ENCODE measurements around the gene CCNL1. TPM values are rescaled to one million over a fixed set of nuclear protein-coding genes. Genes with fewer than 3 reads are reported as not detected.

Gene CCNL1
- total RNA-seq (2021; fragmentation: NEBNext Ultra II Directional; extraction: Animal tissue kit (Norgen Biotek cat#: 25700)) (61.2 and 68.6 TPM in 2 replicates), polyA plus RNA-seq (2011; rRNA removed) (64.5 and 87.6 TPM in 2 replicates), polyA minus RNA-seq (2011; rRNA and poly(A)+ RNA removed) (76.1 and 90.5 TPM in 2 replicates)
- 68.4 TPM for polyA plus RNA-seq (2011; cell fraction: cytosol; rRNA removed)
- 330 TPM for polyA plus RNA-seq (2011; cell fraction: nucleus; rRNA removed)
- polyA plus RNA-seq (2012, experiment 1 of 2), result 40.6 to 54.1 TPM (median 46.0 TPM) in 4 replicates
- 3.7 TPM for polyA plus RNA-seq (2012, experiment 2 of 2)
- polyA plus RNA-seq (2013, experiment 1 of 2), result 82.9 TPM
- 66.2 TPM for polyA plus RNA-seq (2013, experiment 2 of 2)
- 78.8 TPM for polyA minus RNA-seq (2011; cell fraction: cytosol; rRNA and poly(A)+ RNA removed)
- 499 TPM for polyA minus RNA-seq (2011; cell fraction: nucleus; rRNA and poly(A)+ RNA removed)
- long read RNA-seq, experiment 1, full-length matches to known transcripts, result 12 of 31 reads
- long read RNA-seq, experiment 1, partial matches to known transcripts, result 2 of 31 reads
- long read RNA-seq, experiment 1, other reads (novel, unspliced or antisense), result 17 of 31 reads
- long read RNA-seq, experiment 2, transcript CCNL1-202 (11 exons, 2,388 nt), result major isoform, 14 of 37 reads
- long read RNA-seq, experiment 2, partial matches to known transcripts, result 13 of 37 reads
- long read RNA-seq, experiment 2, other reads (novel, unspliced or antisense), result 10 of 37 reads

- H3K4me3 ChIP-seq (ENCODE audit: extremely low read depth in 1 of 4, insufficient read depth in 2 of 4, low read depth in 3 of 4, low read length in 4 of 4), result peak within 1 kb of the TSS; percentile 60 to 91 (median 88)
- peak; percentile 94 for TF ChIP-seq CHD2 (IDR thresholded peaks at IDR 0.05; ENCODE audit: low read length)
- TF ChIP-seq, protein P1, sequence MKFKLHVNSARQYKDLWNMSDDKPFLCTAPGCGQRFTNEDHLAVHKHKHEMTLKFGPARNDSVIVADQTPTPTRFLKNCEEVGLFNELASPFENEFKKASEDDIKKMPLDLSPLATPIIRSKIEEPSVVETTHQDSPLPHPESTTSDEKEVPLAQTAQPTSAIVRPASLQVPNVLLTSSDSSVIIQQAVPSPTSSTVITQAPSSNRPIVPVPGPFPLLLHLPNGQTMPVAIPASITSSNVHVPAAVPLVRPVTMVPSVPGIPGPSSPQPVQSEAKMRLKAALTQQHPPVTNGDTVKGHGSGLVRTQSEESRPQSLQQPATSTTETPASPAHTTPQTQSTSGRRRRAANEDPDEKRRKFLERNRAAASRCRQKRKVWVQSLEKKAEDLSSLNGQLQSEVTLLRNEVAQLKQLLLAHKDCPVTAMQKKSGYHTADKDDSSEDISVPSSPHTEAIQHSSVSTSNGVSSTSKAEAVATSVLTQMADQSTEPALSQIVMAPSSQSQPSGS (IDR thresholded peaks at IDR 0.05; ENCODE audit: low read length), result peak; percentile 99
- no peak for TF ChIP-seq SP2 (IDR thresholded peaks at IDR 0.05; ENCODE audit: low read length)
- TF ChIP-seq HDAC2 (IDR thresholded peaks at IDR 0.05; ENCODE audit: borderline replicate concordance in 1 of 2, low read depth in 2 of 2, low read length in 2 of 2), result peak; percentile 67 to 88; a peak in 1 of 4 replicates
- no peak for TF ChIP-seq SIX5 (IDR thresholded peaks at IDR 0.05; ENCODE audit: low read depth, low read length)
Observed at GRCh38 chr3:157159762-157160657, at the start of gene CCNL1. Gene CCNL1, minus strand, starts transcription at chr3:157160147. Its CDS starts 53 bp downstream, at chr3:157160094.

More at GRCh38 chr3:157159762-157160657, at the start of gene CCNL1:
- Histone ChIP-seq H3K23me2 (ENCODE audit: low read depth, low read length) (peaks cover 10% of the 10 kb centered on the region), H3K23ac (ENCODE audit: insufficient read length) (no peak within 1 kb of the TSS), H2BK120ac (replicated peaks; ENCODE audit: low read depth, low read length) (no peak within 1 kb of the TSS), H4K5ac (ENCODE audit: insufficient read length, low read depth, low read length) (peak within 1 kb of the TSS; percentile 92), H4K8ac (ENCODE audit: extremely low read depth, insufficient read depth, low read length) (peak within 1 kb of the TSS; percentile 100), H2BK15ac (ENCODE audit: low read length) (no peak within 1 kb of the TSS), H2AK5ac (ENCODE audit: low read depth, low read length) (peak within 1 kb of the TSS; percentile 29; the same call in 1 of the 2 replicates), H3K4me2 (ENCODE audit: insufficient read depth in 1 of 2, low read depth in 2 of 2, low read length in 2 of 2) (peak within 1 kb of the TSS; percentile 89 to 93), H3K9ac (replicated peaks in 1 of 4; ENCODE audit: extremely low read depth in 1 of 4, low read depth in 3 of 4, low read length in 3 of 4) (peak within 1 kb of the TSS; percentile 94 to 99 (median 97)), H2BK12ac (ENCODE audit: low read depth, low read length) (peak within 1 kb of the TSS; percentile 77; the same call in 1 of the 2 replicates), H2BK5ac (ENCODE audit: low read depth, low read length) (peak within 1 kb of the TSS; percentile 97), H3K4me1 (replicated peaks in 1 of 4; ENCODE audit: control insufficient read depth in 3 of 4, insufficient read depth in 4 of 4, low read length in 3 of 4) (peaks cover 0 to 4% (median 2%) of the 10 kb centered on the region in 4 experiments; a peak in 6 of 7 replicates), H2BK20ac (ENCODE audit: low read length) (no peak within 1 kb of the TSS), H3K18ac (ENCODE audit: extremely low read depth, low read length) (peak within 1 kb of the TSS; percentile 97), H3K56ac (replicated peaks; ENCODE audit: insufficient read length, low read depth, low read length) (peak within 1 kb of the TSS; percentile 96), H4K91ac (replicated peaks; ENCODE audit: insufficient read length, low read length) (peak within 1 kb of the TSS; percentile 99), H3K14ac (ENCODE audit: insufficient read length) (no peak within 1 kb of the TSS), H3K4ac (replicated peaks; ENCODE audit: insufficient read length, low read depth, low read length) (peak within 1 kb of the TSS; percentile 96), H3K36me3 (ENCODE audit: control insufficient read depth in 2 of 4, insufficient read depth in 4 of 4, low read length in 3 of 4) (peaks cover 4 to 41% (median 33%) of the 10 kb centered on the region in 4 experiments), H3K79me2 (ENCODE audit: control insufficient read depth in 1 of 2, insufficient read depth in 2 of 2, low read length in 2 of 2) (peaks cover 15 to 47% of the 10 kb centered on the region in 2 experiments; a peak in 3 of 4 replicates), H3K9me3 (ENCODE audit: insufficient read depth in 2 of 2, low read depth in 1 of 2, low read length in 1 of 2) (no peaks in the 10 kb centered on the region), H3K27ac (ENCODE audit: low read depth, low read length) (peak within 1 kb of the TSS; percentile 98), H3K27me3 (replicated peaks in 1 of 4; ENCODE audit: control insufficient read depth in 3 of 4, extremely low read depth in 1 of 4, insufficient read depth in 3 of 4, low read length in 3 of 4) (no peaks in the 10 kb centered on the region), H4K20me1 (replicated peaks in 1 of 2; ENCODE audit: control insufficient read depth in 1 of 2, insufficient read depth in 2 of 2, low read length in 2 of 2) (peaks cover 3 to 9% of the 10 kb centered on the region in 2 experiments), H2AFZ (ENCODE audit: low read length) (0 out of 2 replicates have a peak within 1 kb of the TSS, but pooled peaks have one; percentile 5), H3K79me1 (ENCODE audit: low read depth, low read length) (0 out of 2 replicates have a peak, but pooled peaks cover 2% of the 10 kb centered on the region)
- DNase-seq (ENCODE audit: low read depth in 1 of 2, low spot score in 2 of 2) (peak; percentile 76 to 94), FAIRE-seq (no peak)
- ChIA-PET POLR2A (ENCODE audit: partially characterized antibody) (interaction anchor here (0.6 to 7.4 kb wide), 25 partner anchors 8 to 1132 kb away, joined by 3 to 245 read pairs (median 6); partner anchors contain the start of gene SSR3), CTCF (ENCODE audit: partially characterized antibody) (interaction anchor here (0.8 to 6.0 kb wide), 9 partner anchors 13 to 193 kb away, joined by 3 to 80 read pairs (median 4); no protein-coding TSS in a partner anchor)
- WGBS, 2 experiments (ENCODE audit: extremely low coverage in 1 of 2, insufficient coverage in 1 of 2, insufficient read length in 1 of 2, insufficient replicate concordance in 2 of 2, low coverage in 1 of 2, low lambda C conversion rate in 2 of 2, missing lambda C conversion rate in 1 of 2), result 1% methylated on average over 79 of the region's 88 CpGs; no CpG with 5 or more reads in 1 of the 2 experiments
